Activated naive CD8-positive, alpha-beta T cell treated with anti-CD3 and anti-CD28 coated beads, Interleukin-2, amount 50 U/mL, for 24 hours (primary cell): Measurements from ENCODE around the gene DTL.
"Not testable (repeated sequence)": the region's sequence is repeated elsewhere in the genome, so short reads cannot be mapped to it uniquely, and the experiment has no call there.

Experiments
- ATAC-seq: fragments of 150-1000 bp; cut with Tn5 transposase; one replicate; pipeline ENCODE4 v1.10.0; 2021
- DNase-seq: peaks from one replicate; pipeline ENCODE4 v3.0.0; 2021
- H3K27ac Mint-ChIP-seq: one replicate; pipeline ENCODE4 v1.8.0; 2021; ENCODE audit warnings: mild to moderate bottlenecking, mixed read lengths
- H3K27me3 Mint-ChIP-seq: one replicate; pipeline ENCODE4 v1.8.0; 2021; ENCODE audit warnings: mixed read lengths
- H3K36me3 Mint-ChIP-seq: one replicate; pipeline ENCODE4 v1.8.0; 2021; ENCODE audit warnings: low read depth, mixed read lengths
- H3K4me1 Mint-ChIP-seq: one replicate; pipeline ENCODE4 v1.8.0; 2021; ENCODE audit warnings: mixed read lengths
- H3K4me3 Mint-ChIP-seq: one replicate; pipeline ENCODE4 v1.8.0; 2021; ENCODE audit warnings: mild to moderate bottlenecking, moderate library complexity, mixed read lengths
- H3K9me3 Mint-ChIP-seq: one replicate; pipeline ENCODE4 v1.8.0; 2021; ENCODE audit warnings: mixed read lengths

DTL gene

DNA sequence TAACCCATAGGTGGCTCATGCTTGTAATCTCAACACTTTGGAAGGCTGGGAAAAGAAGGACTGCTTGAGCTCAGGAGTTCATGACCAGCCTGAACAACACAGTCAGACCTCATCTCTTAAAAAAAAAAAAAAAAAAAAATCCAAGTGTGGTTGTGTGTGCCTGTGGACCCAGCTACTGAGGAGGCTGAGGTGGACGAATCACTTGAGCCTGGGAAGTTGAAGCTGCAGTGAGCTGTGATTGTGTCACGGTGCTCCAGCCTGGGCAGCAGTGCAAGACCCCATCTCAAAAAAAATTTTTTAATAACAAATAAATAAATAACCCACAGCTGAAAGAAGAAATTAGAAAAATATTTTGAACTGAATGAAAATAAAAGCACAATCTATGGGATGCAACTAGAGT is 14.0 kb upstream of the DTL start:
- Mint-ChIP-seq H3K4me1 (no peaks in the 10 kb centered on the region), H3K27ac (no peak overlapping the region), H3K4me3 (no peak overlapping the region), H3K27me3 (no peaks in the 10 kb centered on the region), H3K36me3 (peaks cover 32% of the 10 kb centered on the region), H3K9me3 (peaks cover 4% of the 10 kb centered on the region)
- DNase-seq (no peak), ATAC-seq (no peak)

DNA sequence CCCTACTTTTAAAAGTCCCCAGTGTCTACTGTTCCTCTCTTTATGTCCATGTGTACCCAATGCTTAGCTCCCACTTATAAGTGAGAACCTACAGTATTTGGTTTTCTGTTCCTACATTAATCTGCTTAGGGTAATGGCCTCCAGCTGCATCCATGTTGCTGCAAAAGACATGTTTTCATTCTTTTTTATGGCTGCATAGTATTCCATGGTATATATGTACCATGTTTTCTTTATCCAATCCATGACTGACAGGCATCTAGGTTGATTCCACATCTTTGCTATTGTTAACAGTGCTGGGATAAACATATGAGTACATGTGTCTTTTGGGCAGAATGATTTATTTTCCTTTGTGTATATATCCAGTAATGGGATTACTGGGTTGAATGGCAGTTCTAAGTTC is 12.6 kb upstream of the DTL start:
- ATAC-seq, result not testable (repeated sequence)
- H3K36me3 Mint-ChIP-seq, result peaks cover 34% of the 10 kb centered on the region

DNA sequence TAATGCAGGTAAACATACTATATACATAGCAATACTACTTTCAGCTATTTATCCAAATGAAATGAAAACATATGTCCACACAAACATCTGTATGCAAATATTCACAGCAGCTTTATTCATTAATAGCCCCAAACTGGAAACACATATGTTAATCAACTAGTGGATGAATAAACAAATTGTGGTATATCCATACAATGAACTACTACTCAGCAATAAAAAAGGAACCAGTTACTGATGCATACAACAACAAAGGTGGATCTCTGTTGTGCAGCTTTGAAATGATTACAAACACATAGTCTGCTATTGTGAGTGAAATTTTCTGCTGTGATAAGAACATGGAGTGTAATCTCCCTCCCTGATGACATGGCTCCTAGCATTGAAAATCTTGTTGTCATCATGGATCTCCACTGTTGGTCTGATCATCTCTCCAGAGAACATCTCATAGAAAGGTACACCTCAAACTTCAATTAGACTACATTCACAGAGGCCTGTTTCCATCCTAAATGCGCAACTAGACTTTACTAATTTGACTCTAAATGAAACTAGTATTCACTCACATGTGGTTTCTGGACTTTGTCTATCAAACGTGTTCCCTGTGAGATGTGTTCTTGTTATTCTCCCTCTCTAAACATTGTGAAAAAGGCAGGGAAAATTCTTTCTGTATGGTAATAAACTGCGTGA is 10.9 kb upstream of the DTL start:
- Mint-ChIP-seq H3K27ac (no peak overlapping the region), H3K27me3 (no peaks in the 10 kb centered on the region), H3K4me3 (no peak overlapping the region), H3K4me1 (peaks cover 4% of the 10 kb centered on the region), H3K36me3 (peaks cover 41% of the 10 kb centered on the region), H3K9me3 (peaks cover 4% of the 10 kb centered on the region)
- DNase-seq (no peak), ATAC-seq (no peak)

More for the DNA sequence above, 12.6 kb upstream of the DTL start:
- not testable (repeated sequence) for DNase-seq, H3K27ac Mint-ChIP-seq, H3K9me3 Mint-ChIP-seq, H3K4me3 Mint-ChIP-seq, H3K27me3 Mint-ChIP-seq, H3K4me1 Mint-ChIP-seq

DNA sequence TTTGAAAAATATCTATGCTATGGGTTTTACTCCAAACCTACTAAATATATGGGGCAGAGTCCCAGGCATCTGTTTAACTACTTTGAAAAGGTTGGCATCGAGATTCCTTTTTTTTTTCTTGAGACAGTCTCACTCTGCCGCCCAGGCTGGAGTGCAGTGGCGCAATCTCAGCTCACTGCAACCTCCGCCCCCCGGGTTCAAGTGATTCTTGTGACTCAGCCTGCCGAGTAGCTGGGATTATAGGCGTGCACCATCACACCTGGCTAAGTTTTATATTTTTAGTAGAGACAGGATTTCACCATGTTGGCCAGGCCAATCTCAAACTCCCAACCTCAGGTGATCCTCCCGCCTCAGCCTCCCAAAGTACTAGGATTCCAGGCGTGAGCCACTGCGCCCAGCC is 7.8 kb upstream of the DTL start:
- Mint-ChIP-seq H3K36me3 (peaks cover 38% of the 10 kb centered on the region), H3K4me1 (peaks cover 33% of the 10 kb centered on the region)
- not testable (repeated sequence) for H3K9me3 Mint-ChIP-seq, H3K4me3 Mint-ChIP-seq, H3K27me3 Mint-ChIP-seq, H3K27ac Mint-ChIP-seq, ATAC-seq, DNase-seq

DNA sequence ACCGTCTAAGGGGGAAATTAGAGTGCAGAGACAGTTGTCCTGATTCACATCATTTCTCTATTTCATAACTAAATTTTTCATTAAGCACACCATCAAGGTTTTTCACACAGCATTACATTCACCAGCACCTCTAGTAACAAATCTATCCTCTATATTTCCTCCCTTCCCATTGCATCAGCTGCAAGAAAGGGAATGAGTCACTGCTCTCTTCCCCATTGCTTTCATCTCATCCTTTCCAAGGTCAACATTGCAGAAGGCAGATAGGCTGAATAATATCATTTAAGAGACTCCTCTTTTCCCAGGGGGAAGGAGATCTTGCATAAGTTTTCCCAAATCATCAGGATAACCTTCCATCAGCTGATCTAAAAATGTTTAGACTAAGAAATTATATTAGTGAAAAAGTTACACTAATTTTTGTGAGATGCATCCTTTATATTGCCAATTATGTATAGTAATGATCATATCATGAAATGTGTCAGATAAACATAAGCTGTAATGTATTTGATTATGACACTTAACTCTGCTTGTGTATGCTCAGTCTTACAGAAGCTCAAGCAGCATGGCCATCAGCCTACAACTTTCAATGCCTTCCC is 4.5 kb upstream of the DTL start:
- Mint-ChIP-seq H3K36me3 (peaks cover 30% of the 10 kb centered on the region), H3K27me3 (peaks cover 6% of the 10 kb centered on the region), H3K4me1 (peaks cover 55% of the 10 kb centered on the region), H3K4me3 (peak overlapping the region; percentile 24), H3K27ac (peak overlapping the region; percentile 79), H3K9me3 (no peaks in the 10 kb centered on the region)
- no peak for DNase-seq
- no peak for ATAC-seq

DNA sequence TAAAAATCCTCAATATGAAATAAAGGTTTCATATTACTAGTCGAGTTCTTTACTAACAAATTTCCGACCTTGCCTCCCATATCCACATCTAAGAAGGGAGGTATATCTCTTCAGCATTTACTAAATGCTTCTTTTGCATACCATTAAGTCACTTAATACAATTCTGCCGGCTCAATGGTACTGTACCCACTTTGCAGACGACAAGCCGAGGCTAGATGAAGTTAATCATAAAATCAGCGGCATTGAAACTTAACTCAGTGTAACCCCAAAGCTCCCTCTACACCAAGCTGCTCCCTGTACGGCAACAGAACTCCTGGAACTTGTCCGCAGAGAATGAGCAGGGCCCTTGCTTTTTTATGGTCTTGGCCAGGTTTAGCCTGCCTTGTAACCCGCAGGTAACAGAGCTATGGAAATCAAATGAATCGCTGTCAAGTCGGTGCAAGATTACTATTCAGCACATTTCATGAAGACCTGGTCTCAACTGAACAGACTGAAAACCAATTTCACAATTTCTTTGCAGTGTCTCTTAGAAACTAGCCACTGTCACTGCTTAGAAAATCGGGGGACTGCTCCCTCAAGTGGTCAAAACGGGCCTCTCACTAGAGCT is 929 bp upstream of the DTL start:
- H3K9me3 Mint-ChIP-seq, result no peaks in the 10 kb centered on the region
- DNase-seq (no peak), ATAC-seq (no peak)
- H3K36me3 Mint-ChIP-seq, result peaks cover 48% of the 10 kb centered on the region
- H3K27me3 Mint-ChIP-seq, result peaks cover 6% of the 10 kb centered on the region
- H3K27ac Mint-ChIP-seq, result peak overlapping the region; percentile 98
- peak overlapping the region; percentile 95 for H3K4me3 Mint-ChIP-seq
- H3K4me1 Mint-ChIP-seq, result peaks cover 68% of the 10 kb centered on the region

DNA sequence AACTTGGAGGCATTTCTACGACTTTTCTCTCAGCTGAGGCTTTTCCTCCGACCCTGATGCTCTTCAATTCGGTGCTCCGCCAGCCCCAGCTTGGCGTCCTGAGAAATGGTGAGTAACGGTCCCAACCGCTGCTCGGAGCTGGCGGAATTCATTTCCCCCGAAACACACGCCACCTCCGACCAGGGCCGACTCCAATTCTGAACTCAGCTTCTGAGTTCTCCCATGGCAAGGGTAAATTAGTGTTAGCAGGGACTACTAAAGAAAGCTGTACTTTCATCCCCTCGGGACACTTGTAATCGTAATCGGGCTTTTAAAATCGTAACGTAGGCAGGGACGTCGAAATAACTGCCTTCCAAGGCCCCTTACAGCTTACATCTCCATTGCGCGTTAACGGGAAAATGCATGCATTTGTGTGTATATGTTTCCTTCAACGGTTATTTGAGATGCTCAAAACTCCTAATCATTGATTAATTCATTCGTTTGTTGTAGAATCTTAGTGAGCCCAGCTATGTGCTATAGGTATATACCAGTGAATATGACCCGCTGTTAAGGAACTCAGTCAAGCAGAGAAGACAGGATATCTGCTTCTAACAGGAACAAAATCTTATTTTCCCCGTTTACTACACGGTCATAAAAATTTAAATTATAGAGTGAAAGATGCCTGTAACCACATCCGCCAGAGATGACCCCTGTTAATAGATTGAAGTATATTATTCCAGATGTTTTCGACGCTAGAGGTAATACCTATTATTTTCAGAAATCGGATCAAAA is 472 bp downstream of the DTL start:
- Mint-ChIP-seq H3K36me3 (peaks cover 54% of the 10 kb centered on the region), H3K4me1 (peaks cover 66% of the 10 kb centered on the region), H3K9me3 (no peaks in the 10 kb centered on the region), H3K4me3 (peak overlapping the region; percentile 95), H3K27me3 (peaks cover 6% of the 10 kb centered on the region), H3K27ac (peak overlapping the region; percentile 98)
- peak; percentile 8 for ATAC-seq
- no peak for DNase-seq

DNA sequence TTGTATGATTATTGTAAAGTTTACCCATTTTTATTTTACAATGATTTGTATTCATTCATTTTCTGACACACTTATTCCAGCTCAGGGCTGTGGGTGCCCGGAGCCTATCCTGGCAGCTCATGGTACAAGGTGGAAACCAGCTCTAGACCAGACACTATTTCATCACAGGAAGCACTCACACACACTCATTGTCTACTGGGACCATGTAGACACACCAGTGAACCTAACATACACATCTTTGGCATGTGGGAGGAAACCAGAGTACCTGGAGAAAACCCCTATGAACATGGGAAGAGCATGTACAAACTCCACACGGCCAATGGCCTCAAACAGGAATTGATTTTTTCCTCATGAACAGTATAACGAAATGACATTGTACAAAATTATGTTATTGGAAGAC is 2.4 kb downstream of the DTL start:
- ATAC-seq, result no peak
- Mint-ChIP-seq H3K27ac (peak overlapping the region; percentile 8), H3K4me3 (peak overlapping the region; percentile 95), H3K4me1 (peaks cover 54% of the 10 kb centered on the region), H3K27me3 (peaks cover 6% of the 10 kb centered on the region), H3K9me3 (no peaks in the 10 kb centered on the region), H3K36me3 (peaks cover 60% of the 10 kb centered on the region)
- DNase-seq, result no peak

DNA sequence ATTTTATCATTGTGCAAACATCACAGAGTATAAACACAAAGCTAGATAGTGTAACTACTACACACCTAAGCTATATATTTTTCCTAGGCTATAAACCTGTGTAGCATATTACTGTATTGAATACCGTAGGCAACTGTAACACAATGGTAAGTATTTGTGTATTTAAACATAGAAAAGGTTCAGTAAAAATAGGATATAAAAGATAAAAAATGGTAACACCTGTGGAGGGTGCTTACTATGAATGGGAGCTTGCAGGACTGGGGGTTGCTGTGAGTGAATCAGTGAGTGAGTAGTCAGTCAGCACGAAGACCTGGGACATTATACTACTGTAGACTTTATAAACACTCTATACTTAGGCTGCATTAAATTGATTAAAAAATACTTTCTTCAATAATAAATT is 4.1 kb downstream of the DTL start:
- H3K9me3 Mint-ChIP-seq, result no peaks in the 10 kb centered on the region
- H3K27me3 Mint-ChIP-seq, result peaks cover 6% of the 10 kb centered on the region
- DNase-seq (no peak), ATAC-seq (no peak)
- no peak overlapping the region for H3K4me3 Mint-ChIP-seq
- no peak overlapping the region for H3K27ac Mint-ChIP-seq
- H3K36me3 Mint-ChIP-seq, result peaks cover 72% of the 10 kb centered on the region
- H3K4me1 Mint-ChIP-seq, result peaks cover 45% of the 10 kb centered on the region

DNA sequence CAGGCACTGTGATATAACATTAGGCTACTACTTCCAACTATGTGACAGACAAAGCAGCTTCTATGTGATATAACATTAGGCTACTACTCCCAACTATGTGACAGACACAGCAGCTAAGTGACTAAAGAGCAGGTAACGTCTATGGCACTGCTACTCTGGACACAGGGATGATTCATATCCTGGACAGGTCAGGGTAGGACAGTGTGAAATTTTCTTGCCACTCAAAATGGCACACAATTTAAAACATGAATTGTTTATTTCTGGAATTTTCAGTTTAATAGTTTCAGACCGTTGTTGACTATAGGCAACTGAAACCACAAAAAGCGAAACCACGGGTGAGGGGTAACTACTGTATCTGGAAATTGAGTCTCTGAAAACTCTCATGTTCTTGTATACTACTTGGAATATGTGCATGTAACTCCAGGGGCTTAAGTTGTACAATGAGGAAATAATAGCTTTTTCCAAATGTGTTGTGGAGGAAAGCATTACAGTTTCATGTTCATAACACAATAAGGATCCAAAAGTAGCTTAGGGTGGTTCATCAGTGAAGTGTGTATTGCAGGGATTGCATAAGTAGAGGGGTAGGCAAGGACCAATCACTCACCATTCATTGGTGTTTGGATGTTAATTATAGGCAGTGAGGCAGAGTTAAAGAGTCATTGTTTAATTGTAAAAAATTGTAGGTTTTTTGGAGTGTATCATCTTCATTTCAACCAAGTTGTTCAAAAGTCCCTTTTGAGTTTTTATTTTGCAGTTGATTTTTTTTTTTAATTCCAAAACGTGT is 5.3 kb downstream of the DTL start:
- Mint-ChIP-seq H3K4me3 (peak overlapping the region; percentile 30), H3K27ac (no peak overlapping the region), H3K36me3 (peaks cover 77% of the 10 kb centered on the region), H3K9me3 (no peaks in the 10 kb centered on the region), H3K4me1 (peaks cover 33% of the 10 kb centered on the region), H3K27me3 (no peaks in the 10 kb centered on the region)
- no peak for ATAC-seq
- DNase-seq, result no peak

DNA sequence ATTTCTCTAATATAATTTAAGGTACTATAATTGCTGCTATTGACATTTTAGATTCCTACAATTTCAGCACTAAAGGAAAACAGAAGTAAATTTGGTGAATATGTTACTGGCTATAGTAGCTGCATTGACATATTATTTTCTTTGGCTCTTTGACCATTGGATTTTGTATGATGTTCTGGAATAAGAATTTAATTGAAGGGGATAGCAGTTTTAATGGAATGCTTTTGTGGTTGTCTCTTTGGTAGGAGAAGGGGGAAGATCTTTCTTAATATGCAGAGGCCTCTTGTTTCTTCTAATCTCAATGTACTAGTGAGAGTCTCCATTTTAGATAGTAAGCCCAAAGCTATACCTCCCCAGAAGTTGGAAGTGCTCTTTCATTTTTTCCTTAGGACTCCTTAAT is 6.9 kb downstream of the DTL start:
- no peak overlapping the region for H3K27ac Mint-ChIP-seq
- no peaks in the 10 kb centered on the region for H3K9me3 Mint-ChIP-seq
- no peak overlapping the region for H3K4me3 Mint-ChIP-seq
- H3K36me3 Mint-ChIP-seq, result peaks cover 79% of the 10 kb centered on the region
- H3K4me1 Mint-ChIP-seq, result peaks cover 30% of the 10 kb centered on the region
- ATAC-seq, result no peak
- no peak for DNase-seq
- H3K27me3 Mint-ChIP-seq, result no peaks in the 10 kb centered on the region

DNA sequence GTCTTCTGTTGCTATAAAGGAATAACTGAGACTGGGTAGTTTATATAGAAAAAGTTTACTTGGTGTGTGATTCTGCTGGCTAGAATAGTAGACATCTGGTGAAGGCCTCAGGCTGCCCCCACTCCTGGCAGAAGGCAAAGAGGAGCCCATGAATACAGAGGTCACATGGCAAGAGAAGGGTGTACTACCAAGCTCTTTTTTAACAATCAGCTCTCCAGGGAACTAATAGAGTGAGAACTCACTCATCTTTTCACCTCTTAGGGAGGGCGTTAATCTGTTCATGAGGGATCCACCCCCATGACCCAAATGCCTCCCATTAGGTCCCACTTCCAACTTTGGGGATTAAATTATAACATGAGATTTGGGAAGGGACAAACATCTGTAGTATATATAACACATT is 9.3 kb downstream of the DTL start:
- H3K4me3 Mint-ChIP-seq, result no peak overlapping the region
- no peak for DNase-seq
- no peaks in the 10 kb centered on the region for H3K27me3 Mint-ChIP-seq
- ATAC-seq, result no peak
- H3K27ac Mint-ChIP-seq, result no peak overlapping the region
- no peaks in the 10 kb centered on the region for H3K9me3 Mint-ChIP-seq
- H3K4me1 Mint-ChIP-seq, result peaks cover 14% of the 10 kb centered on the region
- H3K36me3 Mint-ChIP-seq, result peaks cover 79% of the 10 kb centered on the region

DNA sequence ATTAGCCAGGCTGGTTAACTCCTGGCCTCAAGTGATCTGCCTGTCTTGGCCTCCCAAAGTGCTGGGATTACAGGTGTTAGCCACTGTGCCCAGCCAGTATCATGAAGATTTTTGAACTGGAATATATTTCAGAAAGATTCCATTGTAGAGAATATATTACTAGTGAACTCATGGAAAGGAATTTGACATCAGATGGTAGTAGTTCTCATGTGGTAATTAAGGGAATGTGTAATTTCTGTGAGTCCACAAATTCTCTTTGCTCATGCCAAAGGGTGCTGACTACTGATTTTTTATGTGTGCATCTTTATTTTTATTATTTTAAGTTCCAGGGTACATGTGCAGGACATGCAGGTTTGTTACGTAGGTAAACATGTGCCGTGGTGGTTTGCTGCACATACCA is 10.4 kb downstream of the DTL start:
- ATAC-seq, result no peak
- peaks cover 83% of the 10 kb centered on the region for H3K36me3 Mint-ChIP-seq
- H3K27me3 Mint-ChIP-seq, result no peaks in the 10 kb centered on the region
- H3K9me3 Mint-ChIP-seq, result no peaks in the 10 kb centered on the region
- no peak overlapping the region for H3K4me3 Mint-ChIP-seq
- H3K27ac Mint-ChIP-seq, result no peak overlapping the region
- peaks cover 6% of the 10 kb centered on the region for H3K4me1 Mint-ChIP-seq
- no peak for DNase-seq

DNA sequence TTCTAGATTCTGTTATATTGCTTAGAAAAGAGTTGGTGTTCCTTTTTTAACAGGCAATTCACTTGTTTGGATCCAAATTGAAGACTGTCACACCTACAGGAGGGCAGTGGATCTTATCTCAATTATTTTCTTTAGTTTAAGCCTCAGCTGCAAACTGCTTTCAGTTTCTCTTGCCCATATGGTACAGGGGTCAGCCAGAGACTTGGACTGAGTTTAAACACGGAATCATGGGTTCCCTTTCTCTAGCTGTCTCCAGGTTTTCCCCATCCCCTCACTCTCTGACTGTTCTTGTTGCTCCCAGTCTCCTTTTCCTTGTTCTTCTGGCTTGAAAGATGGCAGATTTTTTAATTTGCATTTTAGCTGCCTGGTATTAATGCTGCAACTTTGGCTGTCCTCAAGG is 18.4 kb downstream of the DTL start:
- H3K27me3 Mint-ChIP-seq, result no peaks in the 10 kb centered on the region
- H3K4me1 Mint-ChIP-seq, result no peaks in the 10 kb centered on the region
- ATAC-seq (no peak), DNase-seq (no peak)
- H3K36me3 Mint-ChIP-seq, result peaks cover 88% of the 10 kb centered on the region
- peaks cover 14% of the 10 kb centered on the region for H3K9me3 Mint-ChIP-seq
- no peak overlapping the region for H3K27ac Mint-ChIP-seq
- H3K4me3 Mint-ChIP-seq, result no peak overlapping the region
